A673 (cell line): ENCODE results near the gene ADM2. TPM values are rescaled to one million over a fixed set of nuclear protein-coding genes. Genes with fewer than 3 reads are reported as not detected.

Source experiments
- BruUV-seq: library from RNA; stranded (reverse); fragments of 400-500 nt; replicated peaks from 2 replicates; lab custom pipeline; 2021; lab: Mats Ljungman, UMichigan
- CTCF ChIA-PET: fragments of 300-600 bp; sonication (Branson Sonifier 250); formaldehyde crosslinking; loops from one replicate; lab custom pipeline; 2022; ENCODE audit warnings: antibody characterized with exemption; lab: Charles Lee
- POLR2A ChIA-PET: fragments of 300-600 bp; sonication (Branson Sonifier 250); formaldehyde crosslinking; loops from one replicate; lab custom pipeline; 2022; ENCODE audit warnings: antibody characterized with exemption; ENCODE audit not compliant: low non-redundant PET; lab: Charles Lee
- DNase-seq: peaks from one replicate; pipeline ENCODE4 v3.0.0-alpha.2; 2015; ENCODE audit warnings: low spot score
- H3K27ac ChIP-seq: fragments of 200-600 bp; sonication (generic); 2 replicates; pipeline ENCODE4 v1.5.1; 2016; ENCODE audit warnings: mixed run types, low read depth, mild to moderate bottlenecking, mixed read lengths, antibody characterized with exemption, low read length; ENCODE audit not compliant: poor library complexity, severe bottlenecking
- H3K27me3 ChIP-seq: fragments of 200-600 bp; sonication (generic); replicated peaks from 2 replicates; pipeline ENCODE4 v1.6.1; 2017; ENCODE audit warnings: mixed run types, low read depth, mild to moderate bottlenecking, mixed read lengths, antibody characterized with exemption, low read length; ENCODE audit not compliant: insufficient read depth, poor library complexity
- H3K36me3 ChIP-seq: fragments of 200-600 bp; sonication (generic); 2 replicates; pipeline ENCODE4 v1.6.1; 2016; ENCODE audit warnings: mixed run types, mild to moderate bottlenecking, mixed read lengths, antibody characterized with exemption, low read length; ENCODE audit not compliant: insufficient read depth, poor library complexity, severe bottlenecking
- H3K4me1 ChIP-seq: fragments of 200-600 bp; sonication (generic); 2 replicates; pipeline ENCODE4 v1.6.1; 2017; ENCODE audit warnings: mixed run types, mild to moderate bottlenecking, mixed read lengths, antibody characterized with exemption, low read length; ENCODE audit not compliant: insufficient read depth, poor library complexity, severe bottlenecking
- H3K4me3 ChIP-seq: fragments of 200-600 bp; sonication (generic); 2 replicates; pipeline ENCODE4 v1.5.1; 2016; ENCODE audit warnings: low read depth, mixed run types, mild to moderate bottlenecking, mixed read lengths, low read length; ENCODE audit not compliant: poor library complexity, severe bottlenecking
- H3K9me3 ChIP-seq: fragments of 200-600 bp; sonication (generic); 2 replicates; pipeline ENCODE4 v1.6.1; 2016; ENCODE audit warnings: mixed run types, low read depth, mild to moderate bottlenecking, mixed read lengths, antibody characterized with exemption, low read length; ENCODE audit not compliant: poor library complexity, severe bottlenecking
- CTCF ChIP-seq: fragments of 300-800, 200-600 bp; sonication (generic); conservative IDR thresholded peaks from 2 replicates; pipeline ENCODE4 v1.5.1; 2017; ENCODE audit warnings: low read depth, mild to moderate bottlenecking, antibody characterized with exemption, low read length, moderate library complexity, mixed read lengths
- EZH2 ChIP-seq: fragments of 200-600 bp; sonication (generic); IDR thresholded peaks from 2 replicates; pipeline ENCODE4 v1.6.1; 2017; ENCODE audit warnings: borderline replicate concordance, low read depth, mild to moderate bottlenecking, mixed read lengths, antibody characterized with exemption, low read length; ENCODE audit not compliant: poor library complexity, severe bottlenecking
- intact Hi-C: fragments of 100-400 bp; cut with micrococcal nuclease; formaldehyde crosslinking; loops from one replicate; pipeline ENCODE4 v1.10.0; 2022; ENCODE audit not compliant: unreplicated experiment
- total RNA-seq: library from RNA; stranded (reverse); gene quantifications from 2 replicates; pipeline ENCODE4 v1.2.3, GENCODE V29; 2021

ADM2 gene
- total RNA-seq, 1 experiment from 2014 or later, result 5.4 TPM

GRCh38 chr22:50473088-50473487 lies 8.3 kb upstream of the ADM2 start:
- POLR2A ChIA-PET, result interaction anchor here (0.6 kb wide), 1 partner anchor 20 kb away, joined by 5 read pairs; no protein-coding TSS in a partner anchor
- CTCF ChIA-PET, result no interaction called here
- no TSS peak for BruUV-seq
- H3K27ac ChIP-seq, result no peak overlapping the region
- intact Hi-C loops, result no loop called here
- TF ChIP-seq CTCF, result peak; percentile 49
- TF ChIP-seq EZH2, result no peak
- H3K9me3 ChIP-seq, result no peaks in the 10 kb centered on the region
- DNase-seq, result no peak
- no peaks in the 10 kb centered on the region for H3K27me3 ChIP-seq
- no peaks in the 10 kb centered on the region for H3K36me3 ChIP-seq
- peak overlapping the region; percentile 84 for H3K4me3 ChIP-seq
- peaks cover 32% of the 10 kb centered on the region for H3K4me1 ChIP-seq

- no peak for DNase-seq
- H3K27me3 ChIP-seq, result no peaks in the 10 kb centered on the region
- CTCF ChIA-PET, result no interaction called here
- intact Hi-C loops, result no loop called here
- H3K4me1 ChIP-seq, result peaks cover 32% of the 10 kb centered on the region
- TF ChIP-seq CTCF, result no peak
- no peak for TF ChIP-seq EZH2
- no TSS peak for BruUV-seq
- H3K27ac ChIP-seq, result peak overlapping the region; percentile 75
- no peaks in the 10 kb centered on the region for H3K36me3 ChIP-seq
- H3K9me3 ChIP-seq, result no peaks in the 10 kb centered on the region
- peak overlapping the region; percentile 84 for H3K4me3 ChIP-seq
- POLR2A ChIA-PET, result no interaction called here
Observed at GRCh38 chr22:50473855-50474671, 7.3 kb upstream of the ADM2 start.

GRCh38 chr22:50474710-50475651 lies 6.4 kb upstream of the ADM2 start, which contains the start of gene SBF1:
SBF1 (minus strand) TSS chr22:50475035; CDS start chr22:50474840, 195 bp downstream.
- no TSS peak for BruUV-seq
- no peaks in the 10 kb centered on the region for H3K9me3 ChIP-seq
- ChIA-PET POLR2A (no interaction called here), CTCF (no interaction called here)
- peak; percentile 92 for DNase-seq
- peak within 1 kb of the TSS; percentile 75 for H3K27ac ChIP-seq
- intact Hi-C loops, result no loop called here
- no peak for TF ChIP-seq CTCF
- H3K27me3 ChIP-seq, result no peaks in the 10 kb centered on the region
- peak within 1 kb of the TSS; percentile 84 for H3K4me3 ChIP-seq
- H3K4me1 ChIP-seq, result peaks cover 24% of the 10 kb centered on the region
- no peaks in the 10 kb centered on the region for H3K36me3 ChIP-seq
